ENCODE results near the gene EIF4H. TPM values are rescaled to one million over a fixed set of nuclear protein-coding genes. Genes with fewer than 3 reads are reported as not detected.

EIF4H gene
- total and polyA plus RNA-seq, 2 of the 8 experiments (the other 6 are each of a cell fraction or from before 2014, with no cell fraction given): 323 to 382 TPM

DNA sequence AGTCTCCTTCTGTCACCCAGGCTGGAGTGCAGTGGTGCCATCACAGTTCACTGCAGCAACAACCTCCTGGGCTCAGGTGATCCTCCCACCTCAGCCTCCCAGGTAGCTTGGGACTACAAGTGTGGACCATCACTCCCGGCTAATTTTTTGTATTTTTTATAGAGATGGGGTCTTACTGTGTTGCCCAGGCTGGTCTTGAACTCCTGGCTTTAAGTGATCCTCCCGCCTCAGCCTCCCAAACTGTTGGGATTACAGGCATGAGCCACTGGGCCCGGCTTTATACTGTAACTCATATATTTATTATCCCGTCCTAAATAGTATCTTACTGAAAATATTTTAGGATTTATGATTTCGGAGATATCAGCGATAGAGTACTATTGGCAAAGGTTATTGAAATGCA is 10.9 kb downstream of the EIF4H start:
- no peak overlapping the region for H3K14ac ChIP-seq (ENCODE audit: insufficient read length)
- no peak overlapping the region for H4K8ac ChIP-seq (ENCODE audit: extremely low read depth, insufficient read depth, low read length)
- H3K9ac ChIP-seq (replicated peaks in 1 of 4; ENCODE audit: extremely low read depth in 1 of 4, low read depth in 3 of 4, low read length in 3 of 4): no peak overlapping the region
- no peak for FAIRE-seq
- H3K18ac ChIP-seq (ENCODE audit: extremely low read depth, low read length): no peak overlapping the region
- H2AFZ ChIP-seq (ENCODE audit: low read length): no peak overlapping the region
- H3K23ac ChIP-seq (ENCODE audit: insufficient read length): no peak overlapping the region
- no peak overlapping the region for H4K5ac ChIP-seq (ENCODE audit: insufficient read length, low read depth, low read length)
- no peak overlapping the region for H3K56ac ChIP-seq (replicated peaks; ENCODE audit: insufficient read length, low read depth, low read length)
- peaks cover 0 to 6% (median 2%) of the 10 kb centered on the region in 4 experiments; a peak in 4 of 7 replicates for H3K4me1 ChIP-seq (replicated peaks in 1 of 4; ENCODE audit: control insufficient read depth in 3 of 4, insufficient read depth in 4 of 4, low read length in 3 of 4)
- WGBS, 2 experiments (ENCODE audit: extremely low coverage in 1 of 2, insufficient coverage in 1 of 2, insufficient read length in 1 of 2, insufficient replicate concordance in 2 of 2, low coverage in 1 of 2, low lambda C conversion rate in 2 of 2, missing lambda C conversion rate in 1 of 2): 91% methylated on average over 6 of the region's 6 CpGs; no CpG with 5 or more reads in 1 of the 2 experiments
- no peak overlapping the region for H2BK20ac ChIP-seq (ENCODE audit: low read length)
- no peak overlapping the region for H3K4me3 ChIP-seq (ENCODE audit: extremely low read depth in 1 of 4, insufficient read depth in 2 of 4, low read depth in 3 of 4, low read length in 4 of 4)
- no peak overlapping the region for H3K4me2 ChIP-seq (ENCODE audit: insufficient read depth in 1 of 2, low read depth in 2 of 2, low read length in 2 of 2)
- H3K36me3 ChIP-seq (ENCODE audit: control insufficient read depth in 2 of 4, insufficient read depth in 4 of 4, low read length in 3 of 4): peaks cover 20 to 57% (median 24%) of the 10 kb centered on the region in 4 experiments
- no peaks in the 10 kb centered on the region for H3K27me3 ChIP-seq (replicated peaks in 1 of 4; ENCODE audit: control insufficient read depth in 3 of 4, extremely low read depth in 1 of 4, insufficient read depth in 3 of 4, low read length in 3 of 4)
- no peak overlapping the region for H4K91ac ChIP-seq (replicated peaks; ENCODE audit: insufficient read length, low read length)
- H3K79me2 ChIP-seq (ENCODE audit: control insufficient read depth in 1 of 2, insufficient read depth in 2 of 2, low read length in 2 of 2): peaks cover 62 to 100% of the 10 kb centered on the region in 2 experiments
- H3K9me3 ChIP-seq (ENCODE audit: insufficient read depth in 2 of 2, low read depth in 1 of 2, low read length in 1 of 2): no peaks in the 10 kb centered on the region
- peaks cover 14% of the 10 kb centered on the region for H3K79me1 ChIP-seq (ENCODE audit: low read depth, low read length)
- CTCF ChIA-PET (ENCODE audit: partially characterized antibody): interaction anchor here (0.6 to 3.5 kb wide), 8 partner anchors 8 to 120 kb away, joined by 3 to 24 read pairs (median 16); no protein-coding TSS in a partner anchor
- peaks cover 44 to 45% of the 10 kb centered on the region in 2 experiments for H4K20me1 ChIP-seq (replicated peaks in 1 of 2; ENCODE audit: control insufficient read depth in 1 of 2, insufficient read depth in 2 of 2, low read length in 2 of 2)
- H3K27ac ChIP-seq (ENCODE audit: low read depth, low read length): no peak overlapping the region
- POLR2A ChIA-PET (ENCODE audit: partially characterized antibody): interaction anchor here (1.2 to 3.8 kb wide), 3 partner anchors 9 to 15 kb away, joined by 6 to 33 read pairs (median 18); partner anchors contain the start of gene EIF4H
- DNase-seq (ENCODE audit: low read depth in 1 of 2, low spot score in 2 of 2): no peak
- H3K4ac ChIP-seq (replicated peaks; ENCODE audit: insufficient read length, low read depth, low read length): no peak overlapping the region
- no peak overlapping the region for H2BK15ac ChIP-seq (ENCODE audit: low read length)
- H2BK5ac ChIP-seq (ENCODE audit: low read depth, low read length): no peak overlapping the region
- no peaks in the 10 kb centered on the region for H3K23me2 ChIP-seq (ENCODE audit: low read depth, low read length)
- H2BK120ac ChIP-seq (replicated peaks; ENCODE audit: low read depth, low read length): no peak overlapping the region
- H2AK5ac ChIP-seq (ENCODE audit: low read depth, low read length): no peak overlapping the region
- H2BK12ac ChIP-seq (ENCODE audit: low read depth, low read length): no peak overlapping the region
- TF ChIP-seq ATF2 (IDR thresholded peaks at IDR 0.05; ENCODE audit: low read length) (no peak), SIX5 (IDR thresholded peaks at IDR 0.05; ENCODE audit: low read depth, low read length) (no peak), HDAC6 (IDR thresholded peaks at IDR 0.05; ENCODE audit: low read depth, low read length) (no peak), POLR2A (IDR thresholded peaks at IDR 0.05; ENCODE audit: control extremely low read depth in 1 of 2, low read depth in 2 of 2, low read length in 2 of 2) (no peak), SP2 (IDR thresholded peaks at IDR 0.05; ENCODE audit: low read length) (no peak), EGR1 (IDR thresholded peaks at IDR 0.05; ENCODE audit: borderline replicate concordance, low read depth, low read length) (no peak), BCL11A (IDR thresholded peaks at IDR 0.05; ENCODE audit: low read depth in 2 of 2, low read length in 2 of 2) (no peak), KDM4A (IDR thresholded peaks at IDR 0.05; ENCODE audit: low read depth, low read length, severe bottlenecking) (no peak)
- TF ChIP-seq, protein P1, sequence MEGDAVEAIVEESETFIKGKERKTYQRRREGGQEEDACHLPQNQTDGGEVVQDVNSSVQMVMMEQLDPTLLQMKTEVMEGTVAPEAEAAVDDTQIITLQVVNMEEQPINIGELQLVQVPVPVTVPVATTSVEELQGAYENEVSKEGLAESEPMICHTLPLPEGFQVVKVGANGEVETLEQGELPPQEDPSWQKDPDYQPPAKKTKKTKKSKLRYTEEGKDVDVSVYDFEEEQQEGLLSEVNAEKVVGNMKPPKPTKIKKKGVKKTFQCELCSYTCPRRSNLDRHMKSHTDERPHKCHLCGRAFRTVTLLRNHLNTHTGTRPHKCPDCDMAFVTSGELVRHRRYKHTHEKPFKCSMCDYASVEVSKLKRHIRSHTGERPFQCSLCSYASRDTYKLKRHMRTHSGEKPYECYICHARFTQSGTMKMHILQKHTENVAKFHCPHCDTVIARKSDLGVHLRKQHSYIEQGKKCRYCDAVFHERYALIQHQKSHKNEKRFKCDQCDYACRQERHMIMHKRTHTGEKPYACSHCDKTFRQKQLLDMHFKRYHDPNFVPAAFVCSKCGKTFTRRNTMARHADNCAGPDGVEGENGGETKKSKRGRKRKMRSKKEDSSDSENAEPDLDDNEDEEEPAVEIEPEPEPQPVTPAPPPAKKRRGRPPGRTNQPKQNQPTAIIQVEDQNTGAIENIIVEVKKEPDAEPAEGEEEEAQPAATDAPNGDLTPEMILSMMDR (IDR thresholded peaks at IDR 0.05; ENCODE audit: control extremely low read depth in 1 of 3, insufficient read depth in 1 of 3, low read depth in 1 of 3, low read length in 3 of 3): no peak

Data from H1 (cell line).